Left colon (tissue), 2 donors: ENCODE data around the gene MLLT3. TPM values are rescaled to one million over a fixed set of nuclear protein-coding genes. Genes with fewer than 3 reads are reported as not detected.

ENCODE experiments used
- ATAC-seq: fragments of 200-7000 bp; cut with Tn5 transposase; one replicate; pipeline ENCODE4 v1.9.1; 2020; ENCODE audit warnings: mild to moderate bottlenecking, moderate library complexity
- DNase-seq, 2 donors: peaks; one replicate each; pipeline ENCODE4 v3.0.0-alpha.2; 2020
- intact Hi-C, 2 donors: fragments of 100-400 bp; cut with DNase I in 1 of 2; cut with micrococcal nuclease in 1 of 2; formaldehyde crosslinking; loops; one replicate each; pipeline versions ENCODE4 v1.11.2 to v1.14.0; 2022; cut with DNase I, micrococcal nuclease
- total RNA-seq, 2 donors: library from RNA; stranded (reverse); fragmentation: NEBNext Ultra II Directional; extraction: Animal tissue kit (Norgen Biotek cat#: 25700); gene quantifications; one replicate each; pipeline ENCODE4 v1.2.1, GENCODE V29; 2021
- donor health status: DM: no; HTN: no; CAD: no.
- donor health status: DM: yes; HTN: yes; CAD: no.

The MLLT3 gene
- total RNA-seq, 2 donors from 2014 or later = 44.1 to 62.7 TPM

DNA sequence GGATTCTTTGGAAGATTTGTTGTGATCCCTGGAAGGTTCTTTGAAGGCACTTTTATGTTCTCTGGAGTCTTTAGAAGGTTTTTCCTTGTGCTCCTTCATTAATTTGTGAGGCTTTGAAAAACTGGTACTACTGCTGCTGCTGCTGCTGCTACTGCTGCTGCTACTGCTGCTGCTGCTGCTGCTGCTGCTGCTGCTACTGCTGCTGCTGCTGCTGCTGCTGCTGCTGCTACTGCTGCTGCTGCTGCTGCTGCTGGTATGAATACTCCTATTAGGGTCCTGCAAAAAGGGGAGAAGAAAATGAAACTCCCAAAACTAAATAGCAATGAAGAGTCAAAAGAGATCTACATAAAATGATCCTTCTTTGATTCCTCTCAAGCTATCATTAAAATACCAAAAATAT, 208.1 kb downstream of the MLLT3 start:
- DNase-seq (no peak), ATAC-seq (no peak)
- intact Hi-C loops = no loop called here

DNA sequence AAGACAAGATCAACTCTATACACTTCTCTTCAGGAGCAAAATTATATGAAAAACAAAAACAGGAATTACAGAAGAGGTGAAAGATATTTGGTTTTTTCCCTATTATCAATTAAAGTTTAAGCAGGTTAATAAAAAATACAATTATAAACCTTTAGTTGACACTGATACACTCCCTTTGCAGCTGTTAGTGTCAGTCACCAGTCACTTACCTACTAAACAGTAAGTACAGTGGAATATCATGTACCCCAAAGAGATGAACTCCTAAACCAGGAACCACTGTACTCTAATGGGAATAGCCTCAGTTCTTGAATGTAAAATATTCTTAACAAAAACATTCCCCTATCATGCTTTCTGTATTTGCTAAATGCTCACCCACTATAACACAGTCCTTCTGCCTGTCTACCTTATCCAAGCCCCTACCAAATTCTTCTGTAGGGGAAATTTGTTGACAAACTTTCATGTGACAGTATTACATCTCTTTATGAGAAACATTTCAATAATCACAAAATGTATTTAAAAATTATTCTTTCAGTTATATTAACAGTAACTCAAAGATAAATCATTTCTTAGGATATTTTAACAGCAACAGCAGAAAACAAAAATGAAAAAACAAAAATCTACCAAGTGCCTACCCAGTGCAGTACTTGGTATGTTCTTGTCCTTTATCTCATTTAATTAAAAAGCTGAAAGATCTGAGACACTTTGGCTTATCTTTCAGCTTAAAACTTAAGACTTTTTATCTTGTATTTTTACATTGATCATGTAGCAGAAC, 212.8 kb downstream of the MLLT3 start:
- DNase-seq = no peak

DNA sequence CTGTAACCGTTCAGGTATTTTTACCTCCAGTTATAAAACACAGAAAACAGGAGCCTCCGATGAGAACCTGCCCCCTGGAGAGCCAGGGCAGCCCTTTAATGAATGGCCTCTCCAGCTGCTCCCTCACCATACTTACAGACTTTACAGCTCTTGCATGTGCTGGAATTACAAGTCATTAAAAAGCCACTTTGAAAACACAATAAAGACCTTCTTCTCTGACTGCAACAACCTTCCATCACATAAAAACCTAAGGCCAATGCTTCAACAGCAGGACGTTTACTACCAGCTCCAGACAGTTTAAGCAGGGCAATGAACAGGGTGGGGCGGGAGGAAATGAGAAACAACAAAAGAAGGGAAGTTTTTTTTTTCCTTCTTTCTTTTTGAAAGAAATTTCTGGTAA, 213.8 kb downstream of the MLLT3 start:
- peak; percentile 55 to 66 for DNase-seq
- peak; percentile 93 for ATAC-seq
- intact Hi-C loops = no loop called here

More for the DNA sequence above, 212.8 kb downstream of the MLLT3 start:
- intact Hi-C loops = no loop called here
- ATAC-seq = no peak

DNA sequence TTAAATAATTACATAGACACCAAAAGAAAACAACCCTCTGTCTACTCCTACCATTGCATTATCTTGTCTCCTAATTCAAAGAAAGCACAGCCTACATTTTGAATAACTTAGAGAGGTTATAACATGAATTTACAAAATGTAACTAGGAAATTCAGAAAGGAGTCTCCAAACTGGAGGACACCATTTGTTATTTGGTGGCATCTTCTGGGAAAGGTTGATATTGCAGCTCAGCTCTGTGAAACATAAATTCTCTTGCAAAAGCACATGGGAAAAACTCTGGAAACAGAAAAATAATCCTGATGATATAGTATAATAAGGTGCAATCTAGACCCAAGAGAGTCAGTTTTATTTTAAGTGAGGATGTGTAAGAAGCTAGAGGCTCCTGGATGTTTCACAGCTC, 215.3 kb downstream of the MLLT3 start:
- ATAC-seq (no peak), DNase-seq (no peak)
- intact Hi-C loops = no loop called here

DNA sequence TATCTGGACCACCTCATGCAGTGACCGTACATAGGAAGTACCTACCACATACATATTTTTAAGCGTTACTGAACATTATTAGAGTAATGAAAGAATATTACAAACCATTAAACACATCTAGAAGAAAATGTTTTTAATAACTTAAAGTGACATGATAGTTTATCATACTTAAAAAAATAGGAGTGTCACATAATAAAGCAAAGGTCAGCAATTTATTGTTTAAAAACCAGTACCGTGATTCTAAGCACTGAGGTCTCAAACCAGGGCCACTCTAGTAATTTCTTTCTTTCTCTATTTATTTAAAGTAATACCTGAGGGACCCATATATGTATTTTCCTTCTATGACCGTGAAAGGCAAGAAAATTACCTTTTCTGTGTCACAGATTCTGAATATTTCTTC, 216.0 kb downstream of the MLLT3 start:
- intact Hi-C loops = no loop called here
- ATAC-seq = no peak

DNA sequence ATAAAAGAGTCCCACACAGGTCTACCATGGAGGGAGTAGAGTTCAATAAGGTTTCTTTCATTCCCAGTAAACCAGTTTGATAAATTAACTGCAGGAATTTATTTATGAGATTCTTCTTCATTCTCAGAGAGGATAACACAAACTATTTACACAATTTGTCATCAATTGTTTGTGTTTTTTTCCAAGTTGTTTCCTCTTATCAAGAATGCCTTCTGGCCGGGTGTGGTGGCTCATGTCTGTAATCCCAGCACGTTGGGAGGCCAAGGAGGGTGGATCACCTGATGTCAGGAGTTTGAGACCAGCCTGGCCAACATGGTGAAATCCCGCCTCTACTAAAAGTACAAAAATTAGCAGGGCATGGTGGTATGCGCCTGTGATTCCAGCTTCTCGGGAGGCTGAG, 216.7 kb downstream of the MLLT3 start:
- intact Hi-C loops = no loop called here

More for the DNA sequence above, 216.0 kb downstream of the MLLT3 start:
- no peak for DNase-seq

DNA sequence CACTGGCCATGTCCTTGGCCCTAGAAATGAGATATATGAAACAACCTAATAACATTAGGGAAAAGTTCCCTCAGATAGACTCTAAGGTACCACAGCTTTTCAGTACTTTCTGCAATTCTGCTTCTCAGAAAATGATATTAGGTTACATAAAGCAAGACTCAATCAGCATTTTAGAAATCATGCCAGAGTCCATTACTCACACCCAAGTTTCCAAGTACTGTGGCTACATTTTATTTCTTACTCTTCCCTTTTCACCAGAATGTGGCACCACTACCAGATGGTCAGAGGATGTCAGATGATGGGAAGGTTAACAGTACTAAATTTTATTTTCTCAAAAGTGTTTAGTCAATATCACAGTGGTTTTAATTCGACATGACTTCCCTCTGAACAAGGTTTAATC, 217.2 kb downstream of the MLLT3 start:
- ATAC-seq = no peak
- intact Hi-C loops = no loop called here
- DNase-seq = no peak

More for the DNA sequence above, 216.7 kb downstream of the MLLT3 start:
- ATAC-seq = no peak
- DNase-seq = no peak

DNA sequence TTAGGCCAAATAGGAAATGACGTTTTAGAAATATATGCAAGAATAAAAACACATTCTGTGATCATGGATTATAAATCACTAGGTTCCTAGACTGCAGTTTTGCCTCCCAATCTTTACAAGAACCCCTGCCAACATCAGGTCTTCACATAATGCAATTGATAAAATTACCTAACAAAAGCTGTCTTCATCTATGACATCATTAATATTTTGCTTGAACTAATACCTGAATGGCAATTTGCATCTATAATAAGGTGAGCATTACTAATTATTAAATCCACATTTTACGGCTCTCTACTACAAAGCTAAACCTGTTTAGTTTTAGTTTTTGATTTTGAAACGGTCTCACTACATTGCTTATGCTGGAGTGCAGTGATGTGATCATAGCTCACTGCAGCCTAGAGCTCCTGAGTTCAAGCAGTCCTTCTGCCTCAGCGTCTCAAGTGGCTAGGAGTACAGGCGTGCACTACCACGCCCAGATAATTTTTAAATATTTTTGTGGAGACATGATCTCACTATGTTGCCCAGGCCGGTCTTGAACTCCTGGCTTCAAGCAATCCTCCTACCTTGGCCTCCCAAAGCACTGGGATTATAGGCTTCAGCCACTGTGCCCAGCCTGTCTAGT, 218.0 kb downstream of the MLLT3 start:
- ATAC-seq = no peak
- intact Hi-C loops = no loop called here
- DNase-seq = no peak

DNA sequence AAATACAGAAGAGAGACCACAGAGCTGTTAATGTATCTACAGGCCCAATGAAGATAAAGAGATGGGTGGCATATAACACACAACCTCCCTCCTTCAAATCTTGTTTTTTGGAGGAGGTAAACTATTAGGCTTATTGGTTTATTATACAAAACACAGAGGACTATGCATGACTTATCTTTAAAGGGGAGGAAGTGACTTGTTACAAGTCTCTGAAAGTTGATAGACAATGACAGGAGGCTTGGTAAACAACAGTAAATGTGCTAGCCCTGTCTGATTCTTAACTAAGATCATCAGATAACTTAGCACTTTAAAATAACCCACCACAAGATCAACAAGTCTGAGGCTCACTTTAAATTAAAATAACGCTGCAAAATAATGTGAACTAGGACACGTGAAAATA, 219.0 kb downstream of the MLLT3 start:
- ATAC-seq (no peak), DNase-seq (no peak)
- intact Hi-C loops = no loop called here

DNA sequence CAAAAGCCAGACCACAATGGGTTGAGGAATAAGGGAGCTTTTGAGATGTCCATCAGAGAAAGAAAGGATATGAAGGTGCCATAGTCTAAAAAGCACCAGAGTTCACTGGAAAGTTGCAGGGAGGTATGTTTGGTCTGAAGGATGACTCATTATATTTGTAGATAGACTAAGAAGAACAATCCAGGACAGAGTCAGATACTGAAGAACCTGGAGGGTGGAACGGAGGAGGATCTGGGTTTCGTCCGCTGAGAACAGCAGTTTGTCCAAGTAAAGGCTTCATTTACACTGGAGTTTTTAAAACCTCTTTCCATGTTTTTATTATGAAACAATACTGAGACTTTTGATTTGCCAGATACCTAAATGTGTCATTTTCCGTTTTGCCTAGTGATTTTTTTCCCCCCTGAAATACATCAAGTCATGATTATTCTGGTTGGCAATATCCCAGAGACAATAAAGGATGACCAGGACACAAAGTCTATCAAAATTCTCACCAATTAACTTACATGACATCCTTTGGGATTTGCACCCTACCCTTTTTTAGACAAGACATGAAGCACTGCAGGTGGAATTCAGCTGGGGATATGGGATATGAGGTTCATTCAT, 219.9 kb downstream of the MLLT3 start:
- peak; percentile 26 for ATAC-seq
- intact Hi-C loops = no loop called here
- no peak for DNase-seq

DNA sequence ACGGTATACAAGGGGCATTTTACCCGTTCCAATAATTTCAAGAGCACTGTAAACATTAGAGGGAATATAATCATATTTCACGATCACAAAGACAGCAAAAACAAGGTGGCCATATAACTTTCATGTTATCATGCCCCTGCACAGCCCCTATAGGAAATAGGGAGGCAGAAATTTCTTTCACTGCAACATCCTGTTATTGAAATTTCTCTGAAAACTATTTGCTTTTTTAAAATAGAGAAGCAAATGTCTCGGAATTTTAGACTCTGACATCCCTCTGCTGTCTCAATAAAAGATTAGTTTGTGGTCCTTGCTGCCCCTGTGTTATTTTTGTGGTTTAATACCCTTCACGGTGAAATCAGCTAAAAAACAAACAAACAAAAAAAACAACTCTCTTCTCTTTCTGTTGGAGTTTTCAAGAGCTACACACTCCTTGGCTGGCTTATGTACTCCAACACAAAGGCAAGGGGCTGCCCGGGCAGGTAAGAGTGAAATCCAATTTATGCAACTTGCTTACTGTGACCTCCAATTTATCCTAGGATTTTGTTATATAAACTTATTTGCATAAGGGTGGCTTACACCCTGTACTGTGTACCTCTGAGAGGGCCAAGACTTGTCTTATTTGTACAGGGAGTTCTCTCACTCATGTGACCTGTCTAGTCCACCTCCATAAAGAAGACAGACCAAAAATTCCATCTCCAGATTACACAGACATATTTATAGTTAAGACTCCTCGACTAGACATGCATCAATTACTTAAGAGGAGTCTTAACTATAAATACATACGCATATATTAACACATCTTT, 223.6 kb downstream of the MLLT3 start:
- intact Hi-C loops = no loop called here
- DNase-seq = no peak
- ATAC-seq = peak; percentile 72

DNA sequence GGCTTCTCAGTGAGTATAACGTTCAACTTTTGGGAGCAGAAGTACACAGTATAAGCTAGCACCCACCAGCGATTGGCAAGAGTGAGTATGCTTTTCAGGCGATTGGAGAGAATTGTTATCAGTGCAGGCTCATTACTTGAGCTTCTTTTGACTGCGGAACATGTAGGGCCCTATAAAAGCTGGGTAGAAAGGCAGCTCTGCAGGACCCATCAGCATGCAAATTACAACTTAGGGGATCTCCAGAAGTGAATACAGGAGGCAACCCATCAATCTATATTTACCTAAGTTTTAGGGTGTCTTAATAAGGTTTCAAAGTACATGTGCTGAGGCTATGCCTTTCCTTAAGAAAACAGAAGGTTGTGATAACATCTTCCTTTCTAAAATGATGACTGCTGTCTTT, 225.0 kb downstream of the MLLT3 start:
- DNase-seq = no peak
- no peak for ATAC-seq

DNA sequence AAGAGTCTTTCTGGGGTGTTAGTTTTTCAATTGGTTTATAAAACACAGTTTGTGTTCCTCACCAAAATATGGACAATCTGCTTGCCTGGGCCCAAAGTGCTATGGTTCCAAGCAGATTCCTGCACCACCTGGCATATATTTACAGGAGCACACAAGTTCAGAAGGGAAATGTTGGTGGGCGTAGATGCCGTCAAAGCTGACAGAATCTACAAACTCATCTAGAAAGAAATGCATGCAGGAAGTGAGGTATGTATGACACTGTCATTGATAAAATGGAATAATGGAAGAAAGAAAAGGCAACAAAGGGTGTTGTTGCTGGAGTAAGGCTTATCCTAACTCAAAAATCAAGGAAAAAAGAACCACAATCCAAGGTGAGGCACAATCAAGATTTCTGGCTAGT, 225.8 kb downstream of the MLLT3 start:
- no peak for ATAC-seq
- intact Hi-C loops = no loop called here
- no peak for DNase-seq

More for the DNA sequence above, 225.0 kb downstream of the MLLT3 start:
- intact Hi-C loops = no loop called here

DNA sequence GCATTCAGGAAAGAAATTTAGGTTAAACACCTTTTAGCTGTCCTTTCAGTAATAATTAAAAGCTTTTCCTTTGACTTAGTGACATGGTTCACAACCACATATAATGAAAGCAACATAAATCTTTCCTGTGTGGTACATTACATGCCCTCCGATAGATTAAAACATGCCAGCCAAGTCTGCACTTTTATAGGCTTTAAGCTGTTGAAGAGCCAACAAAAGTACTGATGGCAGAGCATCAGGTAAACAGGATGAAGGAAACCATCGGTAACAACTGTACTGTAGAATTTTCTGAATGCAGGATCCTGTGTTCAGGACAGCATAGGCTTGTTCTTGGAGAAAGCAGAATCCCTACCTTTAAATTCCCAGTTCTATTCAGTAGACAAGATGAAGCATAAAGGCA, 226.6 kb downstream of the MLLT3 start:
- ATAC-seq (no peak), DNase-seq (no peak)
- intact Hi-C loops = no loop called here

DNA sequence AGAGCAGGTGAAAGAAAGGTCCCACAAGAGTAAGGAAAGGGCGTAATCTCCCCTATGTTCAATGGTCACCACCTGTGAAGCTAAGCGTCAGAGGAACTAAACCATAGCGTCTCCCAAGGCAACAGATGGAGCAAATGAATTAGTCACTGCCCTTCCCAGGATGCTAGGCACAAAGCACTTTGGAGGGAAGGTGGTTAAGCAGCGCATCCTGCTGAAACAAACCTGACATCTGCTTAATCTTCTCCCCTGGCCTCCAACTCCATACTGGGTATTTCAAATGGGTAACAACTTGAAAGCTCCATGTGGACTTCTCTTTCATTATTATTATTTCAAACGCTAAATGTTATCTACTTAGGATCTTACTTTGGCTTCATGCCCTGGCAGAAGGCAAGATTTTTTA, 227.3 kb downstream of the MLLT3 start:
- no peak for DNase-seq
- intact Hi-C loops = no loop called here
- no peak for ATAC-seq

DNA sequence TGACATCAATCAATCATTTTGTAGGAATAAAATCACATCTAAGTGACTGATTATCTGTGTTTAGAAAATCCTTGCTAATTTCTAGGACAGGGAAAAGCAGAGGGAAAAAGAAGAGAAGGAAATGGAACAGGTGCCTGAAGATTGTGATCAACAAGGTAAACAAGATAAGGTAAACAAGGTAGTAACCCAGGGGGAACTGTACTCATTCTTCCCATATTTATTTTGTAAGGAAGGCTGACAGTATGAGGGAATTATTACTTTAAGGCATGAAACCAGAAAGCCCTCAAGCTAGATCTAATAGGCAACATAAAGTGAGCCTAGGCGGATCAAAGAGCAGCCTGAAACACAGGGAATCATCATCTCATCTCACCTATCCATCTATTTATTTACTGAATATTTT, 231.1 kb downstream of the MLLT3 start:
- peak; percentile 41 for ATAC-seq
- no peak for DNase-seq
- intact Hi-C loops = no loop called here

DNA sequence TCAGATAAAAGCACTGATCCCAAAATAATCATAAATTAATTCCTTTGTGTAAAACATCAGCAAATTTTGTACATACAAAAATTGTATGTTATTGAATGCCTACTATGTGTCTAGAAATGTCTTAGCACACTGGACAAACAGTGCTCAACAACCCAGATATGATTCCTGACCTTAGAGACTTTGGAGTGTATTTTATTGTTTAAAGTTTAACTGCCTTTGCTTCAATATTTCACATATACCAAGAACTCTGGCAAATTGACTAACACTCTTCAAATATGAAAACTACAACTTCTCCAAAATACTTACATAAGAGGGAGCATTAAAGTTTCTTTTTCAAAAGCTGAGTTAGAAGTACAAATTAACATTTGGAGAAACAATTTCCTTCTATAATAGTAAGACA, 231.9 kb downstream of the MLLT3 start:
- intact Hi-C loops = no loop called here
- ATAC-seq (peak; percentile 49), DNase-seq (no peak)

DNA sequence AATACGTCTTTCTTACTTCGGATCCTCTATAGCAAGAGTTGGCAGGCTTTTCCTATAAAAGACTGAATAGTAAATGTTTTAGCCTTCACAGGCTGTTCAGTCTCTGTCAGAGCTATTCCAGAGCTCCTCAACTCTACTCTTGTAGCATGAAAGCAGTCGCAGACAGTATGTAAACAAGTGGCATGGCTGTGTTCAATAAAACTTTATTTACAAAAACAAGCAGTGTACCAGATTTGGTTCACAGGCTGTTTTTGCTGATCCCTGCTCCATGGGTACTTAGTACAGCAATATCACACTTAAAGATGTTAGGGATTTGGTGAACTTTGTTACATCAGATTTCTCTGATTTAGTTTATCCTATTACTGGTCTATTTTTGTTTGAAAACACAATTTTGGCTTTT, 235.2 kb downstream of the MLLT3 start:
- intact Hi-C loops = no loop called here
- ATAC-seq (no peak), DNase-seq (no peak)

DNA sequence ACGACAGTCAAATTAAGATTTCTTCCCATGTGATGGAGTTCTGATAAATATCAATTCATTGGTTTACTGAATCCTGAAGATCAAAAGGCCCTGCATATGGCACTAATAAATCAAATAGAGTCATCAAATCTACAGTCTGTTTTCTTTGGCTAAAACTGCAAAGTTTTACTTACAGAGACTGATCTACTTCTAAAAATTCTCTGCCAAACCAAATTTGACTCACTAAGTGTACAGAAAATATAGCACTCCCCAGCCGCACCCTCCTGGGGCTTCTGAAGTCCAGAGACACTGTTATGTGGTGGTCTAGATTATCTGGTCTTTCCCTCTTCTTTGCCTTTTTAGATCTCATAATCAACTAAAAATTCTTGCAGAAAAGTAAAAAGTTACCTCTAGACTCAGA, 237.7 kb downstream of the MLLT3 start:
- no peak for DNase-seq
- intact Hi-C loops = no loop called here
- ATAC-seq = no peak
